BLaER1 (cell line): ENCODE results near the gene MIER1.
"Not testable (repeated sequence)": the region's sequence is repeated elsewhere in the genome, so short reads cannot be mapped to it uniquely, and the experiment has no call there.

Experiments
- H3K27ac ChIP-seq: shearing (Covaris generic); formaldehyde crosslinking; 2 replicates; pipeline ENCODE4 v1.8.1; 2022
- H3K27me3 ChIP-seq: shearing (Covaris generic); formaldehyde crosslinking; 2 replicates; pipeline ENCODE4 v1.8.1; 2022
- H3K36me3 ChIP-seq: shearing (Covaris generic); formaldehyde crosslinking; 2 replicates; pipeline ENCODE4 v1.8.1; 2022
- H3K4me1 ChIP-seq: shearing (Covaris generic); formaldehyde crosslinking; 2 replicates; pipeline ENCODE4 v1.8.1; 2022
- H3K4me2 ChIP-seq: shearing (Covaris generic); formaldehyde crosslinking; 2 replicates; pipeline ENCODE4 v1.8.1; 2022
- H3K4me3 ChIP-seq: shearing (Covaris generic); formaldehyde crosslinking; 2 replicates; pipeline ENCODE4 v1.8.1; 2022
- H3K9ac ChIP-seq: shearing (Covaris generic); formaldehyde crosslinking; 2 replicates; pipeline ENCODE4 v1.8.1; 2022
- H3K9me3 ChIP-seq: shearing (Covaris generic); formaldehyde crosslinking; 2 replicates; pipeline ENCODE4 v1.8.1; 2022
- H4K20me1 ChIP-seq: shearing (Covaris generic); formaldehyde crosslinking; 2 replicates; pipeline ENCODE4 v1.8.1; 2022
- Cebpa-rat ChIP-seq: shearing (Covaris generic); IDR thresholded peaks from 2 replicates; pipeline ENCODE4 v1.8.1; 2022

Gene MIER1

DNA sequence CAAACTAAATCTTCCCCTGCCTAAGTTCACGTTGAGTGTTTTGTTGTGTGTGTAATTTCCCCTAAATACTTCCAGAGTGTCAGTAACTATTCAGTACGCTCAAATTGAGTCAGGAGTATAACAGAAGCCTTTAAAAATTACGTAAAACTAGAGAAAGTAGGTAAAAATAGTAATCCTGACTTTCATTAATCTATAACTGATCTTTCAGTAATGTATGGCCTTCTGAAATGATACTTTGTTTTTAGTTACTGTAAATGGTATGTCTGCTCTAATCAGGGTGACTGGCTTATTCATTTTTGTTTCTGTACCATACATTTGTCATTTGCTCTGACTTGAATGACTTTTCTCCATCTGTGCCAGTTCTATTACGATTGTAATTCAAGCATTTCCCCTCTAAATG lies 29.4 kb downstream of the MIER1 start:
- no peak for TF ChIP-seq Cebpa-rat
- Histone ChIP-seq H3K27me3 (no peaks in the 10 kb centered on the region), H3K36me3 (peaks cover 86% of the 10 kb centered on the region), H3K9ac (no peak overlapping the region), H3K4me3 (no peak overlapping the region), H3K9me3 (no peaks in the 10 kb centered on the region), H3K27ac (no peak overlapping the region), H4K20me1 (peaks cover 53% of the 10 kb centered on the region), H3K4me1 (no peaks in the 10 kb centered on the region), H3K4me2 (no peak overlapping the region)

DNA sequence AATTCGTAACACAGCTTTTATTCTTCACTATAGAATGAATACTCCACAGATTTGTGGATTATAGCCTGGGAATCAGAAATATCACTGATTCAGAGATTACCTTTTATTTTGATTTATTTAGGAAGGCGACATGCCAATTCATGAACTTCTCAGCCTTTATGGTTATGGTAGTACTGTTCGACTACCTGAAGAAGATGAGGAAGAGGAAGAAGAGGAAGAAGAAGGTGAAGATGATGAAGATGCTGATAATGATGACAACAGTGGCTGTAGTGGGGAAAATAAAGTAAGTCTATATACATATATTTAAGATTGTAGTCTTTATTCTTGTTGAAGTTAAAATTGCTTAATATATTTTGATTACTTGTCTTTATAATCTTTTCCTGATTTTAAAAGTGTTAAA lies 33.1 kb downstream of the MIER1 start:
- H3K4me2 ChIP-seq, result no peak overlapping the region
- H3K36me3 ChIP-seq, result peaks cover 75% of the 10 kb centered on the region
- H3K27ac ChIP-seq, result no peak overlapping the region
- no peak overlapping the region for H3K4me3 ChIP-seq
- H3K27me3 ChIP-seq, result no peaks in the 10 kb centered on the region
- peaks cover 32% of the 10 kb centered on the region for H4K20me1 ChIP-seq
- TF ChIP-seq Cebpa-rat, result no peak
- peaks cover 13% of the 10 kb centered on the region for H3K4me1 ChIP-seq
- no peak overlapping the region for H3K9ac ChIP-seq
- H3K9me3 ChIP-seq, result no peaks in the 10 kb centered on the region

DNA sequence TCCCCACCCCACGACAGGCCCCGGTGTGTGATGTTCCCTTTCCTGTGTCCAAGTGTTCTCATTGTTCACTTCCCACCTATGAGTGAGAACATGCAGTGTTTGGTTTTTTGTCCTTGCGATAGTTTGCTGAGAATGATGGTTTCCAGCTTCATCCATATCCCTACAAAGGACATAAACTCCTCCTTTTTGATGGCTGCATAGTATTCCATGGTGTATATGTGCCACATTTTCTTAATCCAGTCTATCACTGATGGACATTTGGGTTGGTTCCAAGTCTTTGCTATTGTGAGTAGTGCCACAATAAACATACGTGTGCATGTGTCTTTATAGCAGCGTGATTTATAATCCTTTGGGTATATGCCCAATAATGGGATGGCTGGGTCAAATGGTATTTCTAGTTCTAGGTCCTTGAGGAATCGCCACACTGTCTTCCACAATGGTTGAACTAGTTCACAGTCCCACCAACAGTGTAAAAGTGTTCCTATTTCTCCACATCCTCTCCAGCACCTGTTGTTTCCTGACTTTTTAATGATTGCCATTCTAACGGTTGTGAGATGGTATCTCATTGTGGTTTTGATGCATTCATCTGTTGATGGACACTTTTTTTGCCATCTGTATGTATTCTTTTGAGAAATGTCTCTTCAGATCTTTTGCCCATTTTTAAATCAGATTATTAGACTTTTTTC lies 41.5 kb downstream of the MIER1 start:
- not testable (repeated sequence) for H3K27ac ChIP-seq, H3K9ac ChIP-seq, H3K4me2 ChIP-seq, H4K20me1 ChIP-seq, H3K4me1 ChIP-seq, H3K4me3 ChIP-seq, H3K27me3 ChIP-seq
- Histone ChIP-seq H3K9me3 (peaks cover 18% of the 10 kb centered on the region), H3K36me3 (peaks cover 80% of the 10 kb centered on the region)

DNA sequence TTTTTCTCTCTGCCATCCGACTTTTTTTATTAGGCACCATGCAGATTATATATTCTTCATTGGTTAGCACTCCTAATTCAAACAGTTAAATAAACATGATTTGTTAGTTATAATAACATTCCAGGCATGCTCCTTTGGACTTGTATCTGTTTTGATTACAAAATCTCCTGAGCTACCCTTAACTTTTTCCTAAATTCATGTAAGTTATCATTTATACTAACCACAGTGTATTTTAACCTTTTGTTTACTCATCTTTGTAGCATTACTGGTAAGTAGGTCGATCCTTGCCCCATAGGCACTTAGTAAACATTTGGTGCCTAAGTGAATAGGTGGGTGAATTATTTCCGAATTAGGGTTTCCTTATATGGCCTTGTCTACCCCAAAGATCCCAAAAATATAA lies 43.8 kb downstream of the MIER1 start:
- Histone ChIP-seq H3K9me3 (peaks cover 18% of the 10 kb centered on the region), H3K4me3 (no peak overlapping the region), H3K27ac (no peak overlapping the region), H4K20me1 (no peaks in the 10 kb centered on the region), H3K36me3 (peaks cover 72% of the 10 kb centered on the region), H3K4me1 (no peaks in the 10 kb centered on the region), H3K9ac (no peak overlapping the region), H3K27me3 (no peaks in the 10 kb centered on the region), H3K4me2 (no peak overlapping the region)
- TF ChIP-seq Cebpa-rat, result no peak

DNA sequence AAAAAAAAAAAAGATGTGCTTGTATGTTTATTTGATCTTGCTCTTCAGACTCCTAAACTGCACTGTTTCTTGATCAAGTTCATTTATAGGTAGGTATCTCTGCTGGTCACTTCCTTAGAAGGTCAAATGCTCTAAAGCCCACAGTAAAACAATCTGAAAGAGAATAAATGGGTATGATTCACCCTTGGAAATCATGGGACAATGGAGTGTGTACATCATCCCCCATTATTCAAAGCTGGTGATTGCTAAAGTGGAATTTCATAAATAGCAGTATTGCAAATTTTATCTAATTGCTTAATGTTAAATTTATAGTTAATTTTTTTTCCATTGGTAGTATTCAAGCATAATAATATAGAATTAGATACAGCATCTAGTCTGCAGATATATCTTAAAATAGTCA lies 53.4 kb downstream of the MIER1 start:
- Histone ChIP-seq H3K4me3 (no peak overlapping the region), H4K20me1 (no peaks in the 10 kb centered on the region)

DNA sequence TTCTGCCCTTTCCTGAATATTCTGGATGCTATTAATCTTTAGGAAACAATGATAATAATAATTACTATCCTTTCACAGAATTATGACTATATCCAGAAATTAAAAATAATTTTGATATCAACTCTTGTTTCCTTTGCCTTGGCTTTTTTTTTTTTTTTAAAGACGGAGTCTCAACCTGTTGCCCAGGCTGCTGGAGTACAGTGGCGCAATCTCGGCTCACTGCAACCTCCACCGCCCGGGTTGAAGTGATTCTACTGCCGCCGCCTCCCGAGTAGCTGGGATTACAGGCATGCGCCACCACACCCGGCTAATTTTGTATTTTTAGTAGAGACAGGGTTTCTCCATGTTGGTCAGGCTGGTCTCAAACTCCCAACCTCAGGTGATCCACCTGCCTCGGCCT lies 54.8 kb downstream of the MIER1 start:
- H3K27me3 ChIP-seq, H3K9me3 ChIP-seq, H3K4me1 ChIP-seq, H3K4me3 ChIP-seq, H4K20me1 ChIP-seq, H3K9ac ChIP-seq, H3K4me2 ChIP-seq, H3K27ac ChIP-seq: not testable (repeated sequence)
- peaks cover 71% of the 10 kb centered on the region for H3K36me3 ChIP-seq

More for the DNA sequence above, 53.4 kb downstream of the MIER1 start:
- H3K36me3 ChIP-seq, result peaks cover 60% of the 10 kb centered on the region
- no peak overlapping the region for H3K27ac ChIP-seq
- no peaks in the 10 kb centered on the region for H3K27me3 ChIP-seq
- no peak overlapping the region for H3K4me2 ChIP-seq
- H3K4me1 ChIP-seq, result peaks cover 8% of the 10 kb centered on the region
- TF ChIP-seq Cebpa-rat, result no peak
- H3K9ac ChIP-seq, result no peak overlapping the region
- no peaks in the 10 kb centered on the region for H3K9me3 ChIP-seq

DNA sequence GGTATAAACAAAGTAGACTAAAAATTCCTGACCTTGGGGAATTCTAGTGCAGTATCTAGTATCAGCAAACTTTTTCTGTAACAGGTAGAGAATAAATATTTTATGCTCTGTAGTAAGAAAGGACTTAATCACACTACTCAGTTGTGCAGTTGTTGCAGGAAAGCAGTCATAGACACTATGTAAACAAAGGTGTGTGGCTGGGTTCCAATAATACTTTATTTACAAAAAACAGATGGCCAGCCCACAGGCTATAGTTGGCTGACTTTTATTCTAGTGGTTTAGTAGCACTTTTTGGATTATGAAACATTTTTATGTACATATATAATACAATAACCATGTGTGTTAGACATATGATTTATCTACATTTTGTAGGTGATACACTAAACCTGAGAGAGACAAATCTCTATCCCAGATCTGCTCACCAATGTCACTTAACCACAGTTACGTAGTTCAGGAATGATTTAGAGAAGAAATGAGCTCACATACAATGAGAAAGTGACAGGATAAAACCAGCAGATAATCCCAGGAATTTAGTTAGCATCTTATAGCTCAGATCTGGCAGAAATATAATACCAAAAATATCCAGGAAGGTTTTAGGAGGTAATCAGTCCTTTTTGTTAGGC lies 56.1 kb downstream of the MIER1 start:
- Histone ChIP-seq H3K27me3 (no peaks in the 10 kb centered on the region), H3K27ac (peak overlapping the region; percentile 73), H3K4me1 (peaks cover 8% of the 10 kb centered on the region), H3K36me3 (peaks cover 63% of the 10 kb centered on the region), H3K4me2 (peak overlapping the region; percentile 81), H3K9ac (peak overlapping the region; percentile 71), H4K20me1 (no peaks in the 10 kb centered on the region), H3K4me3 (peak overlapping the region; percentile 59), H3K9me3 (no peaks in the 10 kb centered on the region)
- TF ChIP-seq Cebpa-rat, result no peak

DNA sequence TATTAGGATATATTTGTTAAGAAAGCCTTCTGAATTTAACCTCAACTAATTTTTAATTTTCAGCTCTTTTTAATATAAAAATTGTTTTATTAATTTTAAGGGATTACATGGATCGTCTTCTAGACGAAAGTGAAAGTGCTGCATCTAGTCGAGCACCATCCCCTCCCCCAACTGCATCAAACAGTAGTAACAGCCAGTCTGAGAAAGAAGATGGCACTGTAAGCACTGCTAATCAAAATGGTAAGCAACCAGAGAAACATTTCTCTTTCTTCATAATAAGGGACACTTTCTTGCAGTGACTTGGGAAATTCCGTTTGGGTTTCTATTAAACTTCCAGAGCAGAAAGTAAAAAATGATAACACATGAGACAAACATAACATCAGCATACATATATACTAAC lies 56.9 kb downstream of the MIER1 start:
- TF ChIP-seq Cebpa-rat, result no peak
- Histone ChIP-seq H3K4me1 (peaks cover 8% of the 10 kb centered on the region), H3K27ac (peak overlapping the region; percentile 73), H4K20me1 (no peaks in the 10 kb centered on the region), H3K9me3 (no peaks in the 10 kb centered on the region), H3K36me3 (peaks cover 69% of the 10 kb centered on the region), H3K4me2 (peak overlapping the region; percentile 81), H3K27me3 (no peaks in the 10 kb centered on the region), H3K4me3 (peak overlapping the region; percentile 59), H3K9ac (peak overlapping the region; percentile 71)

DNA sequence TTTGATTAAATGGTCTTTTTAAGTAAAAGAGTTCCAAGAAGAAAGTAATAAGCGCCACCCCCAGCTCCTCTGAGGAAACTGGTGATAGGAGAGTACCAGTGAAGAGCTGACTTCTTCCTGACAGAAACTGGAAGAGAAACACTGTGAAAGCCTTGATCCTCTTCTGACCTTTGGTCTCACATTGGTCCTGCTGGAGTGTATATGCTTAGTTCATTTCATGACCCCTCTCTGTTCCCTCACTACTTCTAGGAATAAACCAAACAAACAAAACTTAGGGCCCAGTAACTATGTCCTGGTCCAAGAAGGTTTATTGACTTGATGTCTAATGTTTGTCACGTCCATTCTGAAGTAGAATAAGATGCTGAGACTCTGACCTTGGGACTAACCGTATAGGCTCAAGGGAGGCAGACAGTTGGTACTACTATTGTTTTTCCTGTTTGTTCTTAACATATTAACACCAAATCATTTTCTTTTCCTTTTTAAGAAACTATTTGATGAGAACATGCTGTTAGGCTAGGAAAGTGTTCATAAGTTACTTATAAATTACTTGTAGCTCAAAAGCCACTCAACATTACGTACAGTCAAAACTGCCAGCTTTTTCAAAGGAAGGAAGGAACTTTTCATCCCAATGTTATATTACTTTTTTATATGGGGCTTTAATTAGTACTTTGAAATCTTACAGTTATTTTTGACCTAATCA lies 57.9 kb downstream of the MIER1 start:
- Histone ChIP-seq H3K27ac (no peak overlapping the region), H3K9me3 (no peaks in the 10 kb centered on the region), H3K4me2 (no peak overlapping the region), H3K4me3 (no peak overlapping the region), H4K20me1 (no peaks in the 10 kb centered on the region), H3K9ac (no peak overlapping the region), H3K36me3 (peaks cover 64% of the 10 kb centered on the region), H3K4me1 (peaks cover 8% of the 10 kb centered on the region), H3K27me3 (no peaks in the 10 kb centered on the region)
- TF ChIP-seq Cebpa-rat, result no peak

DNA sequence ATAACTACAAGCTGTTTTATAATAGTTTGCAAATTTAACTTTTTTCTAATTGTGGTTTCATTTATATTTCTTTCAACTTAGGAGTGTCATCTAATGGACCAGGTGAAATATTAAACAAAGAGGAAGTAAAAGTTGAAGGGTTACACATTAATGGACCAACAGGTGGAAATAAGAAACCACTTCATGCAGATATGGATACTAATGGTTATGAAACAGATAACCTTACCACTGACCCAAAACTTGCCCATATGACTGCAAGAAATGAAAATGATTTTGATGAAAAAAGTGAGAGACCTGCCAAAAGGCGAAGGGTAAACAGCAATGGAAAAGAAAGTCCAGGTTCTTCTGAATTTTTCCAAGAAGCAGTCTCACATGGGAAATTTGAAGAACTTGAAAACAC lies 59.7 kb downstream of the MIER1 start:
- H3K36me3 ChIP-seq, result peaks cover 64% of the 10 kb centered on the region
- TF ChIP-seq Cebpa-rat, result no peak
- no peak overlapping the region for H3K4me2 ChIP-seq
- H3K9ac ChIP-seq, result no peak overlapping the region
- H4K20me1 ChIP-seq, result no peaks in the 10 kb centered on the region
- no peak overlapping the region for H3K27ac ChIP-seq
- H3K4me1 ChIP-seq, result peaks cover 8% of the 10 kb centered on the region
- H3K9me3 ChIP-seq, result no peaks in the 10 kb centered on the region
- H3K4me3 ChIP-seq, result no peak overlapping the region
- no peaks in the 10 kb centered on the region for H3K27me3 ChIP-seq
